Thymus (tissue), 11 donors: ENCODE results near the gene SLC9C2. TPM values are rescaled to one million over a fixed set of nuclear protein-coding genes. Genes with fewer than 3 reads are reported as not detected.
"Not testable (repeated sequence)": the region's sequence is repeated elsewhere in the genome, so short reads cannot be mapped to it uniquely, and the experiment has no call there.

Source experiments
- DNase-seq, 9 donors: peaks; one replicate each; pipeline ENCODE4 v3.0.0-alpha.2; 2013; ENCODE audit warnings: low spot score in 9 of 9, low read depth in 6 of 9, missing footprints in 1 of 9
- H3K27ac ChIP-seq, 2 donors: one replicate each; pipeline ENCODE4 v1.5.1; 2013; ENCODE audit warnings: control low read depth in 1 of 2, low read depth in 1 of 2, low read length in 1 of 2, mild to moderate bottlenecking in 1 of 2, moderate library complexity in 1 of 2
- H3K27me3 ChIP-seq, 2 donors: one replicate each; pipeline ENCODE4 v1.5.1; 2013; ENCODE audit warnings: low read length in 1 of 2; ENCODE audit not compliant: control insufficient read depth in 2 of 2, insufficient read depth in 1 of 2
- H3K36me3 ChIP-seq, 2 donors: one replicate each; pipeline ENCODE4 v1.5.1; 2013; ENCODE audit warnings: low read length in 1 of 2, mild to moderate bottlenecking in 1 of 2, moderate library complexity in 1 of 2; ENCODE audit not compliant: control insufficient read depth in 2 of 2, insufficient read depth in 2 of 2
- H3K4me1 ChIP-seq, 2 donors: one replicate each; pipeline ENCODE4 v1.5.1; 2013; ENCODE audit warnings: low read length in 2 of 2; ENCODE audit not compliant: control insufficient read depth in 2 of 2, insufficient read depth in 2 of 2
- H3K4me3 ChIP-seq, 2 donors: one replicate each; pipeline ENCODE4 v1.5.1; 2013; ENCODE audit warnings: low read length in 2 of 2, control low read depth in 1 of 2, mild to moderate bottlenecking in 1 of 2
- H3K9me3 ChIP-seq, 2 donors: one replicate each; pipeline ENCODE4 v1.5.1; 2013; ENCODE audit warnings: low read length in 1 of 2, mild to moderate bottlenecking in 1 of 2; ENCODE audit not compliant: control insufficient read depth in 2 of 2, insufficient read depth in 1 of 2
- WGBS: extraction: QIAGEN DNeasy Blood & Tissue Kit; methylation state at CpG from one replicate; pipeline ENCODE4 v1.1.7; 2013; 5-methylcytosine and 5-hydroxymethylcytosine counted together
- polyA plus RNA-seq: library from polyadenylated mRNA; stranded (reverse); fragments of 200-250 nt; gene quantifications from one replicate; pipeline ENCODE4 v1.2.3, GENCODE V29; 2013
- total RNA-seq: library from RNA; stranded (reverse); fragments of 120-200 nt; gene quantifications from one replicate; pipeline ENCODE4 v1.2.4, GENCODE V29; 2013
- donor health status: healthy.

Gene SLC9C2
- total and polyA plus RNA-seq, 2 donors, result 0.09 to 0.14 TPM

GRCh38 chr1:173628888-173629287, 26.0 kb upstream of the SLC9C2 start:
- no peak overlapping the region for H3K4me3 ChIP-seq
- no peak for DNase-seq
- no peaks in the 10 kb centered on the region for H3K4me1 ChIP-seq
- no peak overlapping the region for H3K27ac ChIP-seq
- H3K36me3 ChIP-seq, result no peaks in the 10 kb centered on the region
- H3K9me3 ChIP-seq, result no peaks in the 10 kb centered on the region
- H3K27me3 ChIP-seq, result no peaks in the 10 kb centered on the region
- WGBS, result 91% methylated on average over 3 of the region's 3 CpGs

- Histone ChIP-seq H3K27me3 (no peaks in the 10 kb centered on the region), H3K36me3 (no peaks in the 10 kb centered on the region), H3K27ac (no peak overlapping the region), H3K4me1 (no peaks in the 10 kb centered on the region), H3K9me3 (no peaks in the 10 kb centered on the region), H3K4me3 (no peak overlapping the region)
- no peak for DNase-seq
Measured at GRCh38 chr1:173627269-173627668, 24.4 kb upstream of the SLC9C2 start.

- no peak for DNase-seq
- Histone ChIP-seq H3K4me1 (no peaks in the 10 kb centered on the region), H3K36me3 (no peaks in the 10 kb centered on the region), H3K27ac (no peak overlapping the region), H3K4me3 (no peak overlapping the region), H3K9me3 (peaks cover 0 to 11% of the 10 kb centered on the region in 2 donors), H3K27me3 (no peaks in the 10 kb centered on the region)
- WGBS, result 92% methylated on average over 4 of the region's 4 CpGs
Measured at GRCh38 chr1:173616859-173617258, 14.0 kb upstream of the SLC9C2 start.

- not testable (repeated sequence) for H3K4me1 ChIP-seq, DNase-seq, H3K27me3 ChIP-seq, H3K9me3 ChIP-seq, H3K36me3 ChIP-seq, H3K4me3 ChIP-seq, H3K27ac ChIP-seq
- 97% methylated on average over 32 of the region's 32 CpGs for WGBS
Measured at GRCh38 chr1:173613086-173613485, 10.2 kb upstream of the SLC9C2 start.

- Histone ChIP-seq H3K27me3 (no peaks in the 10 kb centered on the region), H3K27ac (no peak overlapping the region), H3K36me3 (no peaks in the 10 kb centered on the region), H3K9me3 (no peaks in the 10 kb centered on the region), H3K4me3 (no peak overlapping the region), H3K4me1 (no peaks in the 10 kb centered on the region)
- DNase-seq, result no peak
- WGBS, result 95% methylated on average over 4 of the region's 4 CpGs
Measured at GRCh38 chr1:173608503-173609216, 5.8 kb upstream of the SLC9C2 start.

- Histone ChIP-seq H3K4me3 (no peak overlapping the region), H3K9me3 (no peaks in the 10 kb centered on the region), H3K36me3 (no peaks in the 10 kb centered on the region), H3K27me3 (no peaks in the 10 kb centered on the region), H3K4me1 (no peaks in the 10 kb centered on the region), H3K27ac (no peak overlapping the region)
- WGBS, result 97% methylated on average over 2 of the region's 2 CpGs
- DNase-seq, result peak in 1 of 9 donors; percentile 3
Measured at GRCh38 chr1:173601588-173601987, 1.3 kb downstream of the SLC9C2 start.

- Histone ChIP-seq H3K4me1 (no peaks in the 10 kb centered on the region), H3K9me3 (no peaks in the 10 kb centered on the region)
- WGBS, result 97% methylated on average over 3 of the region's 3 CpGs
Measured at GRCh38 chr1:173596097-173596825, 6.6 kb downstream of the SLC9C2 start.

GRCh38 chr1:173591138-173591537, 11.7 kb downstream of the SLC9C2 start:
- 96% methylated on average over 5 of the region's 5 CpGs for WGBS
- not testable (repeated sequence) for H3K4me3 ChIP-seq, DNase-seq, H3K4me1 ChIP-seq, H3K36me3 ChIP-seq, H3K9me3 ChIP-seq, H3K27me3 ChIP-seq, H3K27ac ChIP-seq

More at GRCh38 chr1:173596097-173596825, 6.6 kb downstream of the SLC9C2 start:
- no peak overlapping the region for H3K27ac ChIP-seq
- H3K27me3 ChIP-seq, result no peaks in the 10 kb centered on the region
- no peak for DNase-seq
- no peaks in the 10 kb centered on the region for H3K36me3 ChIP-seq
- no peak overlapping the region for H3K4me3 ChIP-seq

GRCh38 chr1:173590557-173590956, 12.3 kb downstream of the SLC9C2 start:
- Histone ChIP-seq H3K4me1 (no peaks in the 10 kb centered on the region), H3K27me3 (no peaks in the 10 kb centered on the region), H3K9me3 (no peaks in the 10 kb centered on the region), H3K4me3 (no peak overlapping the region), H3K27ac (no peak overlapping the region), H3K36me3 (no peaks in the 10 kb centered on the region)
- no peak for DNase-seq
- WGBS, result 96% methylated on average over 1 of the region's 1 CpG
